NK-92 (cell line): Measurements from ENCODE around the gene VPS4B.
"Not testable (repeated sequence)": the region's sequence is repeated elsewhere in the genome, so short reads cannot be mapped to it uniquely, and the experiment has no call there.

ENCODE experiments used
- DNase-seq: peaks from one replicate; lab custom pipeline; 2025; ENCODE audit not compliant: unreplicated experiment; lab: John Stamatoyannopoulos, UW

Gene VPS4B

GRCh38 chr18:63422087-63422863, at the start of gene VPS4B:
Gene VPS4B, minus strand, starts transcription at chr18:63422476. Its CDS starts 217 bp downstream, at chr18:63422259.
- DNase-seq: peak; percentile 97

- DNase-seq: no peak
Observed at GRCh38 chr18:63470751-63471150, 48.5 kb upstream of the VPS4B start.

GRCh38 chr18:63468575-63468974, 46.3 kb upstream of the VPS4B start:
- no peak for DNase-seq

- no peak for DNase-seq
Observed at GRCh38 chr18:63467699-63468098, 45.4 kb upstream of the VPS4B start.

GRCh38 chr18:63465059-63465458, 42.8 kb upstream of the VPS4B start:
- DNase-seq: no peak

- DNase-seq: no peak
Observed at GRCh38 chr18:63464434-63464833, 42.2 kb upstream of the VPS4B start.

- DNase-seq: no peak
Observed at GRCh38 chr18:63460414-63460813, 38.1 kb upstream of the VPS4B start.

- DNase-seq: no peak
Observed at GRCh38 chr18:63457977-63458376, 35.7 kb upstream of the VPS4B start.

- DNase-seq: no peak
Observed at GRCh38 chr18:63454497-63454896, 32.2 kb upstream of the VPS4B start.

GRCh38 chr18:63452751-63453150, 30.5 kb upstream of the VPS4B start:
- not testable (repeated sequence) for DNase-seq

GRCh38 chr18:63451799-63452660, 29.8 kb upstream of the VPS4B start:
- DNase-seq: no peak

- no peak for DNase-seq
Observed at GRCh38 chr18:63449426-63449825, 27.1 kb upstream of the VPS4B start.

GRCh38 chr18:63447066-63447465, 24.8 kb upstream of the VPS4B start:
- DNase-seq: no peak

- no peak for DNase-seq
Observed at GRCh38 chr18:63446266-63446665, 24.0 kb upstream of the VPS4B start.

- DNase-seq: no peak
Observed at GRCh38 chr18:63445037-63445436, 22.8 kb upstream of the VPS4B start.

GRCh38 chr18:63444580-63444979, 22.3 kb upstream of the VPS4B start:
- DNase-seq: no peak

- no peak for DNase-seq
Observed at GRCh38 chr18:63443829-63444228, 21.6 kb upstream of the VPS4B start.

GRCh38 chr18:63440881-63441280, 18.6 kb upstream of the VPS4B start:
- no peak for DNase-seq

- no peak for DNase-seq
Observed at GRCh38 chr18:63440219-63440618, 17.9 kb upstream of the VPS4B start.

GRCh38 chr18:63439334-63439733, 17.1 kb upstream of the VPS4B start:
- no peak for DNase-seq

GRCh38 chr18:63438181-63438580, 15.9 kb upstream of the VPS4B start:
- no peak for DNase-seq

GRCh38 chr18:63433334-63433866, 11.1 kb upstream of the VPS4B start:
- no peak for DNase-seq
